Amniotic epithelial cell (primary cell): ENCODE data around the gene RNU1-1.
"Not testable (repeated sequence)": the region's sequence is repeated elsewhere in the genome, so short reads cannot be mapped to it uniquely, and the experiment has no call there.

Source experiments
- DNase-seq: peaks from one replicate; pipeline ENCODE4 v3.0.0-alpha.2; 2010; ENCODE audit warnings: low read depth

The RNU1-1 gene

DNA sequence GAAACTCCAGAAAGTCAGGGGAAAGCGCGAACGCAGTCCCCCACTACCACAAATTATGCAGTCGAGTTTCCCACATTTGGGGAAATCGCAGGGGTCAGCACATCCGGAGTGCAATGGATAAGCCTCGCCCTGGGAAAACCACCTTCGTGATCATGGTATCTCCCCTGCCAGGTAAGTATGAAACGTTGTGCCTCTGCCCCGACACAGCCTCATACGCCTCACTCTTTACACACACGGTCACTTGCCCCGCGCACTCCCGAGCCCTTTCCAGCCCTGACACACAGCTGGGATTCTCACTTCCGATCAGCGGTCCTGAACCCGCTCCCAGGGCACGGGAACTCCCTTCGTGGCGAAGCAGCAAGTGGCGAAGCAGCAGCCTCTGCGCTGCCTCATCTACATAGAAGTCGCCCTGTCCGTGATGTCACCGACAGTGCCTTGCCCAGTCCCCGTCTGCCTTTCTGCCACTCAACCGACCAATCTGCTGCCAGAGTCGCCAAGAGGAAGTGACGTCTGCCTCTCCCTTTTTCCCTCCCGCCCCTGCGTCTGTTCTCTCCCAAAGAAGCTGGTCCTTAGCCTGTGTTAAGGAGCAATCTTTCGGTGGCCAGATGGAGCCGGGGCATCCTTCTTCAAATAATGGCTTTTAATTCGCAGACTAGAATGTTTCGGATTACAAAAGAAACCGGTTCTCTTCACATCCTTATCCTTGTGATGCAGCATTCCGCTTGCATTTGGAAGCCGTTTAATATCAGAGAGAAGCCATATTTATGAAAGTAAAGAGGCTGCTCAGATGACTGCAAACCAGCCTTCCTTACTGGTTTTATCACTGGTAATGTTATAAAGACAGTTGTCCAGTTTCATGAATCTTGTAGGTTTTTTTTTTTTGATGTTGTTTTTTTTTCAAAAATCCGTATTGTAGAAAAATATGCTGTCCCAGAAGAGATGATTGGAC is at the start of gene RNU1-1:
TSS of gene RNU1-1 (minus strand) at position 179 of the 949 bp plus-strand sequence.
- DNase-seq: peak; percentile 82

DNA sequence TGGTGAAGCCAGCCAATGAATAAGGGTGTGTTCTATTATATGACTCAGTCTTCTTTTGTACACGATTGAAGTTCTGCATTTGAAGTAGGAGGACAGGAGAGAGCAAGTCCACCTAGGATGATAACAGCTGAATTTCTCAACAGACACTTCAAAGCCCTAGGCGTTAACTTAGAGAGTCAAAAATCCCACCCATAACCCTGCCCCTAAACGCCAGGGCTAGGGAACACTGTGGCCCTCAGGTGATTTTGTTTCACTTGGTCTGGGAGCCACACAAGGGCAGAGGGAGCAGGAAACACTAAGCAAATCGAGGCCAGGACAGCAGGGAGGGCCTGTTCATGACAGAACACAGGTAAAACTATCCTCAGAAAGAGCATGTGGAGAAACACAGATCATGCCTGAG is 47.0 kb upstream of the RNU1-1 start:
- not testable (repeated sequence) for DNase-seq

DNA sequence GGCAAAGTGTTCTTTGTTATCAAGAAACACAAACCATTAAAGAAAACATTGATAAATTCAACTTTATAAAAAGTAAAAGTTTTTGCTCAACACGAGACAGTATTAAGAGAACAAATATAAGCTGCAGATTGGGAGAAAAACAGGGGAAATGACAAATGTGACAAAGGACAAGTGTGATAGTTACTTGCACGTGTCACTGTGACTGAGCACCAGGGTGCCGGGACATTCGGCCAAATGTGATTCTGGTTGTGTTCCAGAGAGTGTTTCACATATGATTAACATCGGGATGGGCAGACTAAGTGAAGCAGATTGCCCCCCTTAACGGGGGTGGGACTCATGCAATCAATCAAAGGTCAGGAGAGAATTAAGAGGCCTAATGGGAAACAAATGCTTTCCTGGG is 46.4 kb upstream of the RNU1-1 start:
- DNase-seq: not testable (repeated sequence)

DNA sequence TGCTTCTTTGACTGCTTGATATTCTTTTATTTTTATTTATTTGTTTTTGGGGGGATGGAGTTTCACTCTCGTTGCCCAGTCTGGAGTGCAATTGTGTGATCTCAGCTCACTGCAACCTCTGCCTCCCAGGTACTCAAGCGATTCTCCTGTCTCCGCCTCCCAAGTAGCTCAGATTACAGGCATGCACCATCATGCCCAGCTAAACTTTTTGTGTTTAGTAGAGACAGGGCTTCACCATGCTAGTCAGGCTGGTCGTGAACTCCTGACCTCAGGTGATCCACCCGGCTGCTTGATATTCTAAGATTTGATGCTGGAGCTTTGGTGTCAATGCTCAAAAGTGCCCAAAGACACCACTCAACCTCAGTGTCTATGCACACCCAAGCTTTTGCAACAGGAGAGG is 45.6 kb upstream of the RNU1-1 start:
- DNase-seq: not testable (repeated sequence)

DNA sequence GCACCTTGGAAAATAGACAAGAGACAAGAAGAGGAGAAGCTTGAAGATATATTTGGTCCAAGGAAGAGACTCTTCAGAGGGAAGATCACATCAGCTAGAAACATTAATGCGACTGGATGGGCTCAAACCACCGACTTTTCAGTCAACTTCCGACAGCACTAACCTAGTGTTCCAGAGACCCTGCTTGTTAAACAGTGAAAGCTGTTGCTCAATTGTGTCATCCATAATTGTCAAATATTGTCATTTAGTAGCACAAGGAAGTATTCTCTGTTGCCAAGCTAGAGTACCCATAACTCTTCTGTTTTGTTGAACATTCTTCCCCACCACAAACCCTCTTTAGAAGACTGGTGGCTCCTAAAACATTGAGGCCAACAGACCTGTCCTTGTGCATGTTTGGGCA is 42.9 kb upstream of the RNU1-1 start:
- not testable (repeated sequence) for DNase-seq

DNA sequence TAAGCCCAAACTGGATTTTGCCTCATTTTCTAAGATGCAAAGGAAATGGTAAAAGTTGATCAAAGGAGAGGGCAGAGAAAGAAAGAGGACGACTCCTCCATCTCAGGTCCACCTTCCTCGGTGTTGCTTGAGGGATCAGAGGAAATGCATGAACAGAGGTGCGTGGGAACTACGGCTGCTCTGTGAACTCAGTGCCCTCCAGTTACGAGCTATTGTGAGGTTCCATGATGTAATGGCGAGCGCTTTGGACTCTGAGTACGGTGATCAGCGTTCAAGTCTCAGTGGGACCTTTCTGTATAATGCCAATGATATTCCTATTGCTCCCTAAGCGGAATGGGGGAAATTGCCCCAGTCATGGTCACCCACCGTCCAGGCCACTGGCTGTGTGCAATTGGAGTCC is 39.2 kb upstream of the RNU1-1 start:
- DNase-seq: not testable (repeated sequence)

DNA sequence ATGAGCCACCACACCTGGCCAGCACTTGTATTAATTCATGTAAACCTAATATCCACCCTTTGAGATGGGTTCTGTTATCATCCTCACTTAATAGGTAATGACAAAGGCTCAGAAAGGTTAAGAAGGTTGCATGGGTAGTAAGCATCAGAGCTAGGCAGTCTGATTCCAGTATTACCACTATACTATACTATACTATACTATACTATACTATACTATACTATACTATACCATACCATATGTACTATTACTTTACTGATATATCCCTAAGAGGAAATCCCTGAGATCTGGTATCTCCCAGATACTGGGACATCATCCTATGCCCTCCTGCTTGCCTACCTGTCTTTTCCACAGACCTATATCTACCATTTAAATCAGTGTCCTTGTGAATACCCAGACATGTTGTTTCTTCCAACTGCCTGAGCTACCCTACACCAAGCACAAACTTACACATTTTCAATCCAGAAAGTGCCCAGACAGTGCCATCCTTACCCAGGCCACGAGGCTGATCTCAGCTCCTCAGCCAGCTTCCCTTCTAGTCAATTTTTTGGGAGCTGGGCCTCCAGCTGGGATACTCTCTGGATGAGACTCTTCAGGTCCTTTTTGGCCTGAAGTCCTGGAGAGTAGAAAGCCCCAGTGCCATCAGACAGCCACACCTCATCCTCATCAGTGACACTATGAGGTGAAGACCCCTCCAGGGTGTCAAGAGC is 36.3 kb upstream of the RNU1-1 start:
- not testable (repeated sequence) for DNase-seq

DNA sequence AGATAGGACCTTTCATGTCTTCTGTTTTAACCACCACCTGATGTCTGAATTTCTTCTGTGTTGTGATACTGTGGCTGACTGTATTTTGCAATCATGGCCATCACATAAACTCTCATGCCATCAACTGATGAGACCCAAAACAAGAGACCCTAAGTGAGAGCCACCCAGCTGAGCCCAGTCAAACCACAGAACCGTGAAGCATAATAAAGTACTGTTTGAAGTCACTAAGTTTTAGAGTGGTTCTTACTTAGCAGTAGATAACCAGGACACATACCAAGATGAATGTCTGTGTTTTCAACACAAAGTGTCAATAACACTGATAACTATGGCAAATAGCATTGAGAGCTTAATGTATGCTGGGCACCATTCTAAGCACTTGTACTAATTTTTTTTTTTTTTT is 35.5 kb upstream of the RNU1-1 start:
- DNase-seq: not testable (repeated sequence)

DNA sequence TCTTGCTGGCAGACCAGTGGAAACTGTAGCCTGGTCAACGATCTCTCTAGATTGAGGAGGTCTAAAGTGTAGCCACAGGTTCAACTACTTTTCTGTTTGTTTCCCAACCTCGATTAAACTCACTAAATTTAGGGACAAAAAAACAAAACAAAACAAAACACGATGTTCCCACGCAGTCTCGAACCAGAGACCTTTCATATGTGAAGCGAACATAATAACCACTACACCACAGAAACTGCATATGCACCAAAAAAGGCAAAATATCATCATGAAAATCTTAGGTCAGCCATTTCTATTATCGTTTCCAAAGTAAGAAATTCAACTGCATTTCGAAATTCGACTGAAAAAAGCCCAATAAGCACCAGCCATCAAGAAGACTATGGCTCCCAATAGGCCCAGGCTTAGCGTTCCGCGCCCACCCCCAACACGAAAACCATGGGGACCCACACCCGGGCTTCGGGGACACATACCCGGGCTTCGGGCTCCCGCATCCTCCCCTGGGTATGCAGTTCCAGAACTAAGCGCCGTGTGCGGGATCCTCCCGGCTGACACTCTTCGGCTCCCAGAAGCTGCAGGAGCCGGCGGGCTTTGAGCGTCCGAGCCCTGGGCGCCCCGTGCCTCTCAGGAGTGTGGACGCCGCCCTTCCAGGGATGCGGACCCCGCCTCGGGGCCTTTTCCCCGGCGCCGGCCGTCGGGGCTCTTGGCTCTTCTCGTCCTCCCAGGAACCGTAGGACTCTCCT is 33.6 kb upstream of the RNU1-1 start:
- DNase-seq: peak; percentile 6

DNA sequence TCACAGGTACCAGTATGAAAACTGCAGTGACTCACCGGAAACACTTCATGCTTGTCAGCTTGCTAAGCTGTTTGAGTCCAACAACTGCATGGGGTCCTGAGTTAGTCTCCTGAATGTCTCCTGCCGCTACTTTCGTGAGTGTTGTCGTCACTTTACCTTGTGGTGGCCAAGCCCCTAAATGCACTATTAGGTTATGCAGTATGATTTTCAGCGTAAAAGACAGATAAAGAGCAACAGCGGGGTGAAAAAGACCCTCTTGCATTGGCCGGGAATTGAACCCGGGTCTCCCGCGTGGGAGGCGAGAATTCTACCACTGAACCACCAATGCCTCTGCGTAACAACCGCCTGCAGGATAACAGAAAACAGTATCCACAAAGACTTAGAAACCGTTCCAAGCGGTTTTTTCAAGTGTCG is 31.6 kb upstream of the RNU1-1 start:
- peak; percentile 58 for DNase-seq

DNA sequence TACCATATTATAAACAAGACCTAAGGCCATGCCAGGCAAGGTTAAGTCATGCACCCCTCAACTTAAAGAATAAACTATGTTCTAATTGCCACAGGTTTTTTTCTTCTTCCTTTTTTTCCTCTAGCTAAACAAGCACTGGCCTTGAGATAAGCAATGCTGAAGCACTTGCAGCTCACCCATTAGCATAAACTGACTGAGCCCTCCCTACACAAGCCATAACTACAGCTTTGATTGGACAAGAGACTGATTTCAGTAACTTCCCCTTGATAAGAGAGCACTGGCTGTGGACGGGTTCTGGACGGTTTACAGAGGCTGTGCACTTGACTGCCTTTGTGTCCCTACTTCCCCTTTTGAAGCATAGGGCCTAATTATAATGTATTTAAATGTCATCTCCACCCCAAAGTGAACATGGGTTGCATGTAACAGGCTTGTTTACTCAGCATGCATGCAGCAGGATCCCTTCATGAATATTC is 26.4 kb upstream of the RNU1-1 start:
- DNase-seq: peak; percentile 70

DNA sequence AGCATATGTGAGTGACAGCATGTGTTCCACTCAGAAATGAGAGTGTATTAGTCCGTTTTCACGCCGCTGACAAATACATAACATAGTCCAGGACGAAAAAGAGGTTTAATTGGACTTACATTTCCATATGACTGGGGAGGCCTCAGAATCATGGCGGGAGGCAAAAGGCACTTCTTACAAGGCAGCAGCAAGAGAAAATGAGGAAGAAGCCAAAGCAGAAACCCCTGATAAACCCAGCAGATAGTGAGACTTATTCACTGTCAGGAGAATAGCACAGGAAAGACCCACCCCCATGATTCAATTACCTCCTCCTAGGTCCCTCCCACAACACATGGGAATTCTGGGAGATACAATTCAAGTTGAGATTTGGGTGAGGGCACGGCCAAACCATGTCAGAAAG is 23.4 kb upstream of the RNU1-1 start:
- not testable (repeated sequence) for DNase-seq

DNA sequence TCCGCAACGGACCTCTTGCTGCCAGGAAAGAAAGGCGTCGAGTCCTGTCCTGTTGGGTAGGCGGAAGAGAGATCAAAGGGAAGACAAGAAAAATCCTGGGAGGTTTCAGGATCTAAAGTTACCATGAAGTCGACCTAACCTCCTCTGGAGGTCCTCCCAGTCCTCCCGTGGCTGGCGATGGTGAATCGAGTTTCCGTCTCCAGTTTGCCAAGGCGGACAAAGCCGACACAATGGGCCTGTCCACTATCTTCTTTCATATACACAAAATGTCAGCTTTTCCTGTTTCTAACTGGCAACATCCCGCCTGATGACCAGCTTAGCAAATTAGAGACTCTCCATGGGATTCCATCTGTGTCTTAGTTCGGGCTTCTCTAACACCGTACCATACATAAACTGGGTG is 22.7 kb upstream of the RNU1-1 start:
- not testable (repeated sequence) for DNase-seq

DNA sequence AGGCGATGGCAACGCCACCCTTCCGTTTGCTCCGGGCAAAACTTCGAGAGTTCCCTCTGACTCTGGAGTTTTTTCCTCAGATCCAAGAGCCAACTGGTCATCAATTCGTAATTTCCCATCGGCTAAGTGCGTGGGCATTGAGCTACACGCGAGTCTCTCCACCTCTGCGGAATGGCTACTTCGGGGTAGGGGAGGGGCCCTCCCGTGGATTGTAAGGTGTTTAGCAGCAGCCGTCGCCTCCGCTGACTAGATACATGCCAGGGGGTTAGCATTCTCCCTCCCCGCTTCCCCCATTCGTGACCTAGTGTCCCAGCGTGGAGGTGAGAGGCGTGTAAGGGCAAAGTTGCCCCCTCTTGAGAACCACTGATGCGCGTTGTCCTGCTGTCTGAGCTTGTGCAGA is 21.8 kb upstream of the RNU1-1 start:
- DNase-seq: not testable (repeated sequence)

DNA sequence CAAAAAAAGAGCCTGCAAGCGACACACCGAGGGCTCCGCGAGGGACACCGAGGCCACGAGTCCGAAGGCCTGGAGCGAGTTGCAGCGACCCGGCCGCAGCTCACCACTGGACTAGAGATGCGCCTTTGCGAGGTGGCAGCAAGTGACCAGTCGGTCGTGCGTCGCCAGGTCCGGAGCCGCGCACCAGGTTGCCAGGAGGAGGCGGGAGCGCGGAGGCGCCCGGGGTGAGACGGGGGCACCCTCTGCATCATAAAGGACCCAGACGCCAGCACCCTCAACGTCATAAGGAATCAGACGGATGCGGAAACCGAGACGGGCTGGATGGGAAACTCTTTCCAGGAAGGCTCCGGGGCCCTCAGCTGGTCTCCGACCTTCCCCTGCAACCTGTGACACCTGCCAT is 21.4 kb upstream of the RNU1-1 start:
- DNase-seq: not testable (repeated sequence)

DNA sequence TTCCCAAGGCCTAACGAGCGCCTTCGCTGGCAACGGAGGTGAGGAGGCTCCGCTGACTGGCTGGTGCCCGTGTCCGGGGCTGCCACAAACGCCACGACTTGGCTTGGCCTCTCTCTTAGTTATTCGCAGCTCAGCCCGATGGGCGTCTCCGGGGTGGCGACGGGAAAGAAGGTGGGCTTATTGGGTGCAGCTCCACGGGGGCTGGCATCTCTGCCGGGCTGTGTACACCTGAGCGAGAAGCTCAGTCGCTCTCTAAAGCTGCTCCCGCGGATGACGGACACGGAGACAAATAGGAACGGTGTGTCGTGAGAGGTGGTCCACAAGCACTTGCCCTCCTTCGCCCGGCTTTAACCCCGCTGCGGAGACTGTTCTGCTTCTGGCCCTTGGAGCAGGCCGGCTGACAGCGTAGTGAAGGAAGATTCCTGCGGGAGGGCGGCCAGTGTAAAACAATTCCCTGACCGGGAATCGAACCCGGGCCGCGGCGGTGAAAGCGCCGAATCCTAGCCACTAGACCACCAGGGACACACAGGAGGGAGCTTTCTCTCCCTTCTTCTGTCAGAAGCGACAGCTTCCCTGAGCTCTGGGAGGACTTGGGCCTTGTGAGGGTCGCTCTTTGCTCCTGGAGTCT is 20.9 kb upstream of the RNU1-1 start:
- DNase-seq: peak; percentile 70

DNA sequence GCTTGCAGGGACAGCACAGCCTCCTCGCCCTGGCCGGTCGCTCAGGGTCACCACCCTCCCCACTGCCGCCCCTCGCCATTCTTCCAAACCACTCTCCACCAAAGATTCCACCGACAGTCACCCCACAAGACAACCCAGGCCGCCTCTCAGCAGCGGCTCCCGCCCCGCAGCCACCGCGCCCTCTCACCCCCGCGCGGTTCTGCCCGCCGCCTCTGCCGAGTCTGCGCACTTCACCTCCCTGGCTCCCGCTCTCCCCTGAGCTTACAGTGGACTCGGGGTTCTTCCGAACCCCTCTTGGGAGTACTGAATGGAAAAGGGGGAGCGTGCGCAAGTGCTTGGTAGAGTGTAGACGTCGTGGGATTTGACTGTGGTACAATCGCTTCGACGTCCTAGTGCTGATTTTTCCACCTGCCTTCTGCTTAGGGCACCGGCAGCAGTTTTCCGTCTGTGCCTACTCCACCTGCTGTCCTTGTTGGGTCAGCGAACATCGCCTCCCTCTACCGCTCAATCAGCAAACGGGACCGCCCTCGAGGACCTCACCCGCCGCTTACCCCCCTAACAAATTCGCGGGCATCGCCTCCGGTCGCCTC is 20.2 kb upstream of the RNU1-1 start:
- not testable (repeated sequence) for DNase-seq

DNA sequence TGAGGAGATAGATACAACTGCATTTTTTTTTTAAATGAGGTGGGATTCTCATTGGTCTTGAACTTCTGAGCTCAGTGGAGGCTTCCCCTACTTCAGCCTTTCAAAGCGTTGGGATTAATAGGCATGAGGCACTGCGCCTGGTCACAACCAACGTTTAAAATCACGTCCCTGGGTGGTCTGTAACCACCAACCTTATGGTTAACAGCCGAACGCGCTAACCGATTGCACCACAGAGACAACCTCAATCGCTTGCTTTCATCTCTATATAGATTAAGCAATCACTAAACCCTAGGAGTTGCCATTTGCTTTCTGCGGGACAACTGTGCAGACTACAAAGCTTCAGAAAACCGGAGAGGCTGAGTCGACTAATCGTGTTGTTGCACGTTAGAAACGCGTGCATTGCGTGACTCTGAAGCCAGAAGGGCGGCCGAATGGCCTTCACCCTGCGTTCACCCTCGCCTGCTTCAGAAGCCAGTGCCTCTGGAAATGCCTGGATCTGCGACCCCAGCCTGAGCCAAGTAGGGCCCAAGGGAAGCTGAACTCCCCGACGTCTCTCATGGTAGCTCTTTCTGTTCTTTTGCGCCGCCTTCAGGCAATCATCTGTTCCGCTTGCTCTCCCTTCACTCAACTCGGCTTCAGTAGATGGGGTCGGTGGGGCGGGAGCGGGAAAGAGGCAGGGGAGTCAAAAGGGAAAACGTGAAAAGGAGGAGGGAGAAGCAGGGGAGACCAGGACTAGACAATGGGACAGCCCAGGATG is 18.3 kb upstream of the RNU1-1 start:
- not testable (repeated sequence) for DNase-seq

DNA sequence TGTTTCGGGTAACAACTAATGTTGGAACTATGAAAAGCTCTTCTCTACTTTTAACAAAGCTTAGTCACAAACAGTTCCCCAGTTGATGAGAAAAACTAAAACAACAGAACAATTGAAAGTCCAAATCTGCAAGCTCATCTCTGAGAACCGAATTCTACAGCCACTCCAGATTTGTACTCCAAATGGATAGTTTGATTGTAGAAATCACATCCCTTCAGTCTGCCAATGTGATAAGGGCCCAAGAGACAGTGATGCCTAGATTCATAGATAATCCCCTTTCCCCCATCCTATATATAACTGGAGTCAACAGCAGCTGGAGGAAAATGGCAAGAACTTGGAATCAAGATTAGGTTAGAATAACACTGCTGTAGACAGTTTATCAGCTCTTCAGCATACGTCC is 14.3 kb upstream of the RNU1-1 start:
- not testable (repeated sequence) for DNase-seq

DNA sequence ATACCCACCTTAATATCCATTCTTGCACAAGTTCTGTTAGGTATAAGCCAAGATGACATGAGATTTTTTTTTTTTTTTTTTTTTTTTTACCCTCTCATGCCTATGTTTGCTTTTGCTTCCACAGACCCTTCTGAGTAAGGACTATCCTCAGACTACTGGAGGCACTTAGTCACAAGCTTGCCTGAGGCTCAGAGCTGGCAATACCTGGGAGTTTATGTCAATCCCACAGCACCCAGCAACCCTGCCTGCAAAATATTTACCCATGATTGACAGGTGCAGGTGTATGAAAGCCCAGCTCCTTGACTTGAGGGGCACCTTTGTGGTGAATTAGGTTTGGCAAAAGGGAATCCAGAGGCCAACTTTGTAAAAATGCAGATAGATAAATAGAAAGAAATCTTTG is 11.7 kb upstream of the RNU1-1 start:
- not testable (repeated sequence) for DNase-seq

DNA sequence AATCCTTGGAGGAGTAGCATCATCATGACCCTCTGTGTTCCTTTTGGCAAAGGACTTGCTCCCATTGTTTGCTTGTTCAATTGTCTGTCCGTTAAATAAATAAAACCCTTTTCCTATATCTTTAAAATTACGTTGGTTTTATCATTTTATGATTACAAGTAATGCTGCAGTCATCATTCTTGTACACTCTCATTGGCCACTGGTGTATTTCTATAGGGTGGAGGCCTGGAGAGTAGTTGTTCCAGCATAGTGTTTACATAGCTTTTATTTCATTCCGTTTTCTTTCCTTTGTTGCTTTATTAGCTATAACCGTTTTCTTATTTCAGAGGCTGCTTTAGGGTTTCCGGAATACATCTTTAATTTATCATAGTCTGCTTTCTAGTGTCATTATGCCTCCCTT is 7.6 kb upstream of the RNU1-1 start:
- not testable (repeated sequence) for DNase-seq
